ENCODE results near the gene C3.
A peak's percentile ranks its signal among the peaks of the same experiment; 100 is the strongest.
"Not testable (repeated sequence)": the region's sequence is repeated elsewhere in the genome, so short reads cannot be mapped to it uniquely, and the experiment has no call there.

Gene C3

DNA sequence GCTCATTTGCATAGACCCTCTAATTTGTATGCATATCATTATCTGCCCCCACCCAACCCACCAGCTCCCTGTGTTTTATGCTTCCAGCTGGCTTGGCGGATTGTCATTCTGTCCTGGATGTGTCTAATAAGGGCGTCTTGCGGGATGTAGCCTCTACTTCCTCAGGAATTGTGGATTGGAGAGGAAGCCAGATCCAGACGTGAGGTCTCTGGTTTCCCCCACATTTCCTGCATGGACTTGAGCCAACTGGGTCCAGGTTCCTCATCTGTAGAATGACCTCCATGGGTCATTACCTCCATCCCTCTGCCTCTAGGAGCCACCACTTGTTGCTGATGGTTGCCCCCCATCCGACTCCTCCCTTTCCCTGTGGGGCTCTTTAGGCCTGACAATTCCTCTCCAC is 57.7 kb downstream of the C3 start:
- no peak for DNase-seq (ENCODE audit: low read depth)

DNA sequence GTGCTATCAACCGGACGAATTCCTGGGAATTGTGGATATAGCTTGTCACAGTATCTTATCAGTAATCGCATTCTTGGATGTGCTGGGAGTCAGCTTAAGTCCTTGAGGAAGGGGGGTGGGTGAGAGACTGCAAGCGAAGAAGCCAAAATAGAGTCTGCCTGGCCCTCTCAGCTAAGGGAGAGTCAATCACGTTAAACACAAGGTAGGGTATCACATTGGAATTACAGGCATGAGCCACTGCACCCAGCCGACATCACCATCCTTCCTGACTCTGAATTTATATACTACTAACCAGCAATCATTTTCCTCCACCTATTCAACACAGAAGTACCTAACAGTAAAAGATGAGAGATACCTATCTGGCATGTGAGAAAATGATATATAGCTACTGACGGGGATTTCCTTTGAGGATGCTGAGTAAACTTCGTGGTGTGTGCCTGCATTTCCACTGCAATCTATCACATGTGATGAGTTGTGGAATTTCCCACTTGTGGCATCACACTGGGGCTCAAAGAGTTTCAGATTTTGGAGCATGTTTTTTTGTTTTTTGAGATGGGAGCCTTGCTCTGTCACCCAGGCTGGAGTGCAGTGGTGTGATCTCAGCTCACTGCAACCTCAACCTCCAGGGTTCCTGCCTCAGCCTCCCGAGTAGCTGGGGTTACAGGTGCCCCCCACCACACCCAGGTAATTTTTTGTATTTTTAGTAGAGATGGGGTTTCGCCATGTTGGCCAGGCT is 58.8 kb downstream of the C3 start:
- peak; percentile 47 for DNase-seq (ENCODE audit: low read depth)

DNA sequence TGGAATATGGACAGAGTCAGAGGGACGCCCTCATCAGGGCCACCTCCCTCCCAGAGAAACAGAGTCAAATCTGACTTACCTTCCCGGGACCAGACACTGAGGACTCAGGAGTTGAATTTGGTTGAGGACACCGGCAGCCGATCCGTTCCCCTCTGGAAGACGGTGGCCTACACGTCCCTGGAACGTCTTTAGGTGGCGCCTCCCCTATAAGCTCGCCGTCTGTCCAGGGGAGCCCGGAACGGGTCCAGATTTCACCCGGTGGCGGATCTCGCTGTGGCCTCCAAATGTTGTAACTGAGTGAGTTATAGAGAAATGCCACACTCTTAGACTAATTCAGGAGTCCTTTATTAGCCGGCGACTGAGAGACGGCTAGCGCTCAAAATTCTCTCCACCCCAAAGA is 59.5 kb downstream of the C3 start:
- no peak for DNase-seq (ENCODE audit: low read depth)

- DNase-seq (ENCODE audit: low read depth): not testable (repeated sequence)
Measured at GRCh38 chr19:6656390-6656789, 64.1 kb downstream of the C3 start.

GRCh38 chr19:6654347-6655310 is 65.8 kb downstream of the C3 start:
- no peak for DNase-seq (ENCODE audit: low read depth)

- no peak for DNase-seq (ENCODE audit: low read depth)
Measured at GRCh38 chr19:6652805-6653094, 67.7 kb downstream of the C3 start.

DNA sequence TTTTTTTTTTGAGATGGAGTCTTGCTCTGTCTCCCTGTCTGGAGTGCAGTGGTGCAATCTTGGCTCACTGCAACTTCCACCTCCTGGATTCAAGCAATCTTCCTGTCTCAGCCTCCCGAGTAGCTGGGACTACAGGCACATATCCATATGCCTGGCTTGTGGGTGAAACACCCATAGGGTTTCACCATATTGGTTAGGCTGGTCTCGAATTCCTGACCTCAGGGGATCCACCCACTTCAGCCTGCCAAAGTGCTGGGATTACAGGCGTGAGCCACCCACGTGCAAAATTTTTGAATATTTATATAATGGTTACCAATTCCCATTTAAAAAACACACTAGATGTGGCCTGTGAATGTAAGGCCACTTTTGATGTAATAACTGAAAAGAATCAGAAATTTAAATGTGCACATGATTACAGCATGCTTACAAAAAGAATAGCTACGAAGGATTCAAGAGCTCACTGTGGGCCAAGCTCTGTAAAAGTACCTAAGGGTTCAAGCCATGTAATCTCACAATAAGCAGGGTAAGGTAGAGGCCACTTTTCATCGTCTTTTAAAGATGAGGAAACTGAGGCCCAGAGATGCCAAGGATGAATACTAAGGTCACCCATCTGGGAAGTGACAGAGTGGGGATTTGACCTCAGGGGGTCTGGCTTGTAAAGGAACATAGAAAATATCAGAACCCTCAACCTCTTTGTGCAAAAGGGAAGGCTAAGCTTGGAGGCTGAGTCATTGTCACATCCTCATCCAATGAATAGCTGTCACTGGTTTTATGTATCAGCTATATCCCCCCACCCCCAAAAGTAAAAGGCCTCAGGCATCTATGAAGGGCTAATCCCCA is 68.3 kb downstream of the C3 start:
- DNase-seq (ENCODE audit: low read depth): no peak

GRCh38 chr19:6649185-6649584 is 71.3 kb downstream of the C3 start:
- no peak for DNase-seq (ENCODE audit: low read depth)

DNA sequence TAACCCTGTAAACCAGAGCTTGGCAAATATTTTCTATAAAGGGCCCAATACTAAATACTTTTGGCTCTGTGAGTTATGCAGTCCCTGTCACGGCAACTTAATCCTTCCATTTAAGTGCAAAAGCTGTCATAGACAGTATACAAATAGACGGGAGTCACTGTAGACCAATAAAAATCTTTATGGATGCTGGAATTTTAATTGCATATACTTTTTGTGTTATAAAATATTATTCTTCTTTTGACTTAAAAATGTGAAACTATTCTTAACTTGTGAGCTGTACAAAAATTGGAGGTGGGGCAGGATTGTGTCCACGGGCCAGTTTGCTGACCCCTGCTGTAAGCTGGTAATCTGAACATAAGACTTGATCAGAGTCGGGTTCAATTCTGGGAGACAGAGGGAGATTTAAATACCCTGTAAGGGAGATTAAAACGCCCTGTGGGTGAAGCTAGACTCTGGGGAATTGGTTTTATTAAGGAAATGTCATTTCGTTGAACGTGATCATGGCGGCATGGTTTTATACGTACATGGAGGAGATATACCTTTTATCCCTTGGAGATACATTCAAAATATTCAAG is 72.2 kb downstream of the C3 start:
- no peak for DNase-seq (ENCODE audit: low read depth)

- DNase-seq (ENCODE audit: low read depth): no peak
Measured at GRCh38 chr19:6644796-6645195, 75.7 kb downstream of the C3 start.

DNA sequence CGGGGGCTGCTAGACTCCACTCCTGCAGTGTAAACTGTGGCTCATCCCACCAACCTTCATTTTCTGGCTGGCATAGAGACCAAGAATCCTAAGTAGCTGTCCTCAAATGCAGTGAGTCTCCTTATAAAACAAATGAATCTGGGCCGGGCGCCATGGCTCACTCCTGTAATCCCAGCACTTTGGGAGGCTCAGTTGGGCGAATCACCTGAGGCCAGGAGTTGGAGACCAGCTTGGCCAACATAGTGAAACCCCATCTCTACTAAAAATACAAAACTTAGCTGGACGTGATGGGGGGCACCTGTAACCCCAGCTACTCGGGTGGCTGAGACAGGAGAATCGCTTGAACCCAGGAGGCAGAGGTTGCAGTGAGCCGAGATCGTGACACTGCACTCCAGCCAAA is 80.1 kb downstream of the C3 start:
- not testable (repeated sequence) for DNase-seq (ENCODE audit: low read depth)

DNA sequence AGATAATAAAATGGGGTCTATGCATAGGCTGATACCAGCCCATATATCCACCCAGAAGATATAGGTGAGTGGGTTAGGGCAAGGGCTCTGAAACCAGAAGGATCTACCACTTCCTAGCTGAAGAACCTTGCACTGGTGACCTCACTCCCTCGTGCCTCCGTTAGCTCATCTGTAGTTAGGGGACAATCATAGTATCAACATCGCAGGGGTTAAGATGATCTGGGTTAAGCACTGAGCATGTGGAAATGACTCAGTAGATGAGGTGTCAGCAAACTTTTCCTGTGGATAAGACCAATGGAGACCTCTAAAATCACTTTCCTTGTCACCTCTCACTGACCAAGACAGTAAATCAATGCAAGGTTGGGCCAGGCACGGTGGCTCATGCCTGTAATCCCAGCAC is 81.0 kb downstream of the C3 start:
- no peak for DNase-seq (ENCODE audit: low read depth)

GRCh38 chr19:6633456-6633813 is 87.0 kb downstream of the C3 start:
- not testable (repeated sequence) for DNase-seq (ENCODE audit: low read depth)

DNA sequence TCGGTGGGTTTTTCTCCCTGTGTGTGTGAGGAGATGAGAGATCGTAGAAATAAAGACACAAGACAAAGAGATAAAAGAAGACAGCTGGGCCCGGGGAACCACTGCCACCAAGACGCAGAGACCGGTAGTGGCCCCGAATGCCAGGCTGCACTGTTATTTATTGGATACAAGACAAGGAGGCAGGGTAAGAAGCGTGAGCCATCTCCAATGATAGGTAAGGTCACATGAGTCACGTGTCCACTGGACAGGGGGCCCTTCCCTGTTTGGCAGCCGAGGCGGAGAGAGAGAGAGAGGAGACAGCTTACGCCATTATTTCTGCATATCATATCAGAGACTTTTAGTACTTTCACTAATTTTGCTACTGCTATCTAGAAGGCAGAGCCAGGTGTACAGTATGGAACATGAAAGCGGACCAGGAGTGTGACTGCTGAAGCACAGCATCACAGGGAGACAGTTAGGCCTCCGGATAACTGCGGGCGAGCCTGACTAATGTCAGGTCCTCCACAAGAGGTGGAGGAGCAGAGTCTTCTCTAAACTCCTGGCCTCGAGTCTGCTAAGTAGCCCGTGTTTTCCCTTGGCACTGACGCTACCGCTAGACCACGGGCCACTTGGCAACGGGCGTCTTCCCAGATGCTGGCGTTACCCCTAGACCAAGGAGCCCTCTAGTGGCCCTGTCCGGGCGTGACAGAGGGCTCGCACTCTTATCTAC is 87.5 kb downstream of the C3 start:
- not testable (repeated sequence) for DNase-seq (ENCODE audit: low read depth)

GRCh38 chr19:6632002-6632621 is 88.3 kb downstream of the C3 start:
- DNase-seq (ENCODE audit: low read depth): peak; percentile 44
